ENCODE results near the gene TBC1D2.

DNA sequence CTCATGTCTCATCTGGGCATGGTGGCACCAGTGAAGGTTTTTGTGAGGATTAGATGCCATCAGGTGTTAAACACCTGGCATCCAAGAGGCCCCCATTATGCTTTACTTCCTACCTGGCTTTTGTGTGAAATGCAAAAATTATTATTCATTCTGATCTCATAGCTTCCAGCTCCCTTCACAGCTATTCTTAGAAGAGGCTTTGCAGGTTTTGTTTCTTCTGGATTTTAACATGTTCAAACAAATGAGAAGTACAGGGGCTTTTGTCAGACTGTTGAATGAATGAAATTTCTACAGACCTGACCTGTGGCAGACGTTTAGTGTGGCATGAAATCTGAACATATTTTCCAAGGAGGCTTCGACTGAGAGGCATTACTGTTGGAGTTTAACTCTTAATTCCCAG is 48.7 kb downstream of the TBC1D2 start:
- TF ChIP-seq CTCF (IDR thresholded peaks at IDR 0.05) (no peak), POLR2A (IDR thresholded peaks at IDR 0.05) (no peak)

Measured in uterus (tissue), 2 donors.